HG02763 (cell line): ENCODE measurements around the gene STKLD1.

ENCODE experiments used
- ATAC-seq: cut with Tn5 transposase; IDR thresholded peaks from one replicate; pipeline ENCODE4 v1.9.1; 2021; ENCODE audit warnings: mild to moderate bottlenecking, moderate library complexity; ENCODE audit not compliant: unreplicated experiment

Gene STKLD1

GRCh38 chr9:133405508-133406438 is 29.6 kb downstream of the STKLD1 start:
- no peak for ATAC-seq

GRCh38 chr9:133406480-133407307 is 30.5 kb downstream of the STKLD1 start:
- ATAC-seq, result peak; percentile 50

- ATAC-seq, result no peak
Measured at GRCh38 chr9:133408042-133408441, 31.9 kb downstream of the STKLD1 start.

- no peak for ATAC-seq
Measured at GRCh38 chr9:133415170-133415569, 39.0 kb downstream of the STKLD1 start.

GRCh38 chr9:133417541-133418461 is 41.6 kb downstream of the STKLD1 start, which contains the start of gene REXO4:
Gene REXO4, minus strand, starts transcription at chr9:133418010. Its CDS starts 166 bp downstream, at chr9:133417844.
- ATAC-seq, result peak; percentile 61

DNA sequence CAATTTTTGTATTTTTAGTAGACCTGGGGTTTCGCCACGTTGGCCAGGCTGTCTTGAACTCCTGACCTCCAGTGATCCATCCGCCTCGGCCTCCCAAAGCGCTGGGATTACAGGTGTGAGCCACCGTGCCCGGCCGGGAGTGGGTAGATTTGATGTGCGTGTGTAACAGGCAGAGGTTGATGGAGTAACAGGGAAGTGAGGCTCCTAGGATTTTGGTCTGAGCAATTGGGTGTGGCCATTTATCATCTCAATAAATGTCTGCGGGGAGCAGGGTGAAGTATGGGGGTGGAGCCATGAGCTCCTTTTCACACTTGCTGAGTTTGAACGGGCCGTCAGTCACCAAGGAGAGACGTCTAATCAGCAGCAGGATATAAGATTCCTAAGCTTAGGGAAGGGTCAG is 42.8 kb downstream of the STKLD1 start:
- ATAC-seq, result no peak

DNA sequence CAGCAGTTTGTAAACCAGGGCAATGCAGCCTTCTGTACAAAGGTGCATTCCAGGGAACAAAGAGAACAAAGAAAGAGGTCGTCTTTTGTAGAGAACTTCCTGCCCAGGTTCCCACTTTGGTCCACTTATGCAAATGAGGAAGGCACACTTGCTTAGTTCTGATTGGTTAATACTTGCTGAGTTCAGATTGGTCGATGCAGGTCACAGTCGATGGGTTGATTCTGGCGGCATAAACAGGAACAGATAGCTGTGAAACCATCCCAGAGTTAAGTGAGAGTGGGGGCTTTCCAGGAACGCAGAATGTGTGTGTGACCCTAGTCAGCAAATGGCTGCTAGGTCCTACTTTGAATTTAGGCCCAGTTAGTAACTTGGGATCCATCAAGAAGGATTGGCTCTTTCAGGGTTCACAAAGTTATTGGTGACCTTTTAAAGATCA is 44.2 kb downstream of the STKLD1 start:
- no peak for ATAC-seq

DNA sequence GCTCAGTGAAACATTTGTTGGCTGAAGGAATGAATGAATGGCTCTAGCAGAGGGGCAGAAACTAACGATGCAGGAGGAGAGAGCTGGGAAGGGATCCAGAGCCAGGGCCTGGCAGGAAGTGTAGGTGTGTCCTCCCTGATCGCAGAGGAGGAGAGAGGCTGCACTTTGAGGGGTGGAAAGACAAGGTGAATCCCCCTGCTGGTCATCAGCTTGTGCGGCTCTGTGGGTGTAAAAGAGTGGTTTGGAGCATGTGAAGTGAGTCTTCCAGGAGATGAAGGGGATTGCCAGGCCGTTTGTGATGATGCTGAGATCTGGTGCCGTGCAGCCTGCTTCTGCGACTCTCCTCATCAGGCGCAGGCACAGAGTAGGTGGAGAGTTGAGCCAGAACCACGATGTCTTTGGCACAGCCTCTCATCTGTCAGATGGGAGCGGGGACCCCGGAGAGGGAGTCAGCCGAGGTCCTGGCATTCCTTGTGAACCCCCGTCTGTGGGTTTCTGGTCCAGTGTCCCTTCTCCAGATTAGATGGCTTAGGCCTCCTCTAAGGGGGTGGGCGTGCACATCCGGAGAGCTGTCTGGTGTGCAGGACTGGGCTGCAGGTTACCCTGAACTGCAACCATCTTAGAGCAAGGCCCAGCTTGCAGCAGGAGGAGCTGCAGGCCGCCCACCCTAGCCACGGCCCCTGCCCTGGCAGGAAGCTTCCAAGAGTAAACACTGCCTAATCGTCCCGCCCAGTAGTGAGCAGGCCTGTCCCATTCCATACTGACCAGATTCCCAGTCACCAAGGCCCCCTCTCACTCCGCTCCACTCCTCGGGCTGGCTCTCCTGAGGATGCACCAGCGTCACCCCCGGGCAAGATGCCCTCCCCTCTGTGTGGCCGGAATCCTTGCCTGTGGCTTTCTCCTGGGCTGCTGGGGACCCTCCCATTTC is 45.7 kb downstream of the STKLD1 start, which contains the start of gene ADAMTS13:
TSS of gene ADAMTS13 (plus strand) at position 753 of the 928 bp plus-strand sequence. CDS start at position 830, 77 bp downstream.
- ATAC-seq, result no peak

DNA sequence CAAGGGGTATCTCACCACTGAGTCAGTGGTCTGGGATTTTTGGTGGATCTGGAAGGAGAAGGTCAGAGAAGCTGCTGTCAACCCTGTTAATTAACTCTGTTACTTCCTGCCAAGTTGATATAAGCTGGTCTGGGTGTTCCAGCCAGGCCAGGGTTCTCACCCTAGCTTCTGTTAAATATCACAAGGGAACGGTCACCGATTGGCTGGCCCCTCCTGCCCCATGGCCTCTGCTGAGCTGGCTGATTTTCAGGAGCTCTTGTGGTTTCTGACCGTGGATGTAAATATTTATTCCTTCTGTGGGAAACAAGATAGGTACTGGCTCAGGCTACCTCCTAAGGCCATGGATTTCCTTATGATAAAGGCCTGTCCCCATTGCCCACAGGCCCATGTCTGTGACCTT is 47.0 kb downstream of the STKLD1 start:
- ATAC-seq, result no peak

GRCh38 chr9:133424187-133424586 is 48.0 kb downstream of the STKLD1 start:
- ATAC-seq, result no peak

GRCh38 chr9:133425049-133425632 is 49.0 kb downstream of the STKLD1 start:
- ATAC-seq, result no peak

GRCh38 chr9:133426011-133426410 is 49.8 kb downstream of the STKLD1 start:
- no peak for ATAC-seq

DNA sequence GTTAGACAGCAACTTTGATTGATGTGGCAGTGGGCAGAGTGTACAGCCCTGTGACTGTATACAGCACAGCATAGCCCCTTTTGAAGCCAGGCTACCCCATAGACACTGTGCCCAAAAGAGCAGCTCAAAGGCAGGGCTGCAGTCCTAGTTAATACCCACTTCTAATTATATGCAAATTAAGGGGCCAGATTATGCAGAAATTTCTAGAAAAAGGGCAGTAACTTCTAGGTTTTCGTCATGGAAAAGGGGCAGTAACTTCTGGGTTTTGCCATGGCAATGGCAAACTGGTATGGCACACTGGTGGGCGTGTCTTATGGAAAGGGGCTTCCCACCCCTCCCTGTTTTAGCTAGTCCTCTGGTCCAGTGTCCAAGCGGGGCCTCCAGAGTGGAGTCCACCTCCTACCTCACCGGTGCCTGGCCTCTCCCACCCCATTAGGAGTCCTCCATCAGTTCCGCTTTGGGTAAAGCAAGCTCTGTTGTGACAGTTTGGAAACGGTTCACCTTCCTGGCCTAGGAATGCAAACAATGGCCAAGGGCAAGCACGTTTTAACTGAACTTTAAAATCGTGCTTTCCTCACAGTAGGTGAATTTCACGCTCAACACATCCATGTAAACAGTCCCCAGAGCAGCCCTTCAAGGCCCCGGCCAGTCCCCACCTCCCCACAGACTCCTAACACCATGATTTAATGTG is 51.6 kb downstream of the STKLD1 start:
- ATAC-seq, result no peak

DNA sequence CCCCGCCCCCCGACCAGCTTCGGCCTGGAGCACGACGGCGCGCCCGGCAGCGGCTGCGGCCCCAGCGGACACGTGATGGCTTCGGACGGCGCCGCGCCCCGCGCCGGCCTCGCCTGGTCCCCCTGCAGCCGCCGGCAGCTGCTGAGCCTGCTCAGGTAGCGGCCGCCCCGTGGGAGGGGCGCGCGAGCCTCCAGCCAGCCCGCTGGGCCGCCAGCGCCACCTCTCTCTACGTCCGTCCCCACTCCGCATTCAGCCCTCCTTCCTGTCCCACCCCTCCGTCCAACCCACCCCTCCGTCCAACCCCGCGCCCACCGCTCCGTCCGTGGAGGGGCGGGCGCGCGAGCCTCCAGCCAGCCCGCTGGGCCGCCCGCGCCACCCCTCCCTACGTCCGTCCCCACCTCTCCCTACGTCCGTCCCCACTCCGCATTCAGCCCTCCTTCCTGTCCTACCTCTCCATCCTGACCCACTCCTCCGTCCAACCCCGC is 52.5 kb downstream of the STKLD1 start:
- ATAC-seq, result no peak

GRCh38 chr9:133429214-133429613 is 53.0 kb downstream of the STKLD1 start:
- ATAC-seq, result no peak

DNA sequence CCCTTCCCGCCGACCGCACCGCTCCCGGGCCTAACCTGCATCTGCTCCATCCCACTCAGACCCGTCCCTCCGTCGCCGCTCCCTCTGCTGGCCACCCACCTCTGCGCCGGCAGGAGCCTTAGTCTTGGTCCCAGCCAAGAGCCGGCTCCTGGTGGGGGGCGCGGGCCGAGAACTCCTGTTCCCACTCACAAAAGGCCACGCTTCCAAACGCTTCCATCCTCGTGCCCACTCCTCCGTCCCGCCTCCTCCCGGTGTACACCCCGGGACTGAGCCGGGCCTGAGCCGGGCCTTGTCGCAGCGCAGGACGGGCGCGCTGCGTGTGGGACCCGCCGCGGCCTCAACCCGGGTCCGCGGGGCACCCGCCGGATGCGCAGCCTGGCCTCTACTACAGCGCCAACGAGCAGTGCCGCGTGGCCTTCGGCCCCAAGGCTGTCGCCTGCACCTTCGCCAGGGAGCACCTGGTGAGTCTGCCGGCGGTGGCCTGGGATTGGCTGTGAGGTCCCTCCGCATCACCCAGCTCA is 53.5 kb downstream of the STKLD1 start:
- ATAC-seq, result no peak

DNA sequence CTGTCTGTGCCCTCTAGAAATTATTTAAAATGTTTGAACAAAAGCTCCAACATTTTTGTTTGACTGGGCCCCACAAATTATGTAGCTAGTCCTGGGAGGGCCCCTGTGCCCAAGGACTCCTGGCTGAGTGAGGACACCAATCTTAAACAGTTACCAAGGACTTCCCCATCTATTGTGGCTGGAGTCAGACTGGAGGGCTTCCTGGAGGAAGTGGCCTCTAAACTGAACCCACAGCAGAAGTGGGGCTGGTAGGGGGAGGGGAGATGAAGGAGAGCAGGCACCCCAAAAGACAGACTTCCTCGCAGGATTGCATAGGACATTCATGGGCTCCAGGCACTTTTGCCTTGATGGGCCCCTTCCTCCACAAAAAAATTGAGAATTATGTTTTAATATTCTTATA is 54.1 kb downstream of the STKLD1 start:
- ATAC-seq, result no peak

DNA sequence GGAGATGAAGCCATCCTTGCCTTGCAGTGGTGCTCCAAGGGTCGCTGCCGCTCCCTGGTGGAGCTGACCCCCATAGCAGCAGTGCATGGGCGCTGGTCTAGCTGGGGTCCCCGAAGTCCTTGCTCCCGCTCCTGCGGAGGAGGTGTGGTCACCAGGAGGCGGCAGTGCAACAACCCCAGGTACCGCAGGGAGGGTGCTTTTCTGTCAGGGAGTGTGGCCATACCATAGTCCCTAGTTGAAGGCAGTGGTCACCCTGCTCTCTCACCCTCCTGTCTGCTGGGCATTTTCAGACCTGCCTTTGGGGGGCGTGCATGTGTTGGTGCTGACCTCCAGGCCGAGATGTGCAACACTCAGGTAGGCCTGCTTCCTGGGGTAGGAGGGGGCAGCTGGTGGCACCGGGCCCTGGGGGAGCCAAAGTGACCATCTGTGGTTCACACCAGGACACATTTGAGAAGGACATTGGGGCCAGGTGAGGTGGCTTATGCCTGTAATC is 57.2 kb downstream of the STKLD1 start:
- no peak for ATAC-seq
